Measurements from ENCODE around the gene TIPIN. TPM values are rescaled to one million over a fixed set of nuclear protein-coding genes. Genes with fewer than 3 reads are reported as not detected.

The TIPIN gene
- total RNA-seq, 1 experiment from 2014 or later, result 16.1 TPM

GRCh38 chr15:66327736-66328135 is 28.7 kb downstream of the TIPIN start:
- no TSS peak for BruUV-seq (replicated peaks)
- Mint-ChIP-seq H3K27ac (ENCODE audit: low read depth, unreplicated experiment) (no peak overlapping the region), H3K4me3 (ENCODE audit: unreplicated experiment) (no peak overlapping the region), H3K27me3 (ENCODE audit: insufficient read depth, unreplicated experiment) (no peaks in the 10 kb centered on the region), H3K4me1 (ENCODE audit: insufficient read depth, unreplicated experiment) (no peaks in the 10 kb centered on the region), H3K36me3 (ENCODE audit: insufficient read depth, unreplicated experiment) (peaks cover 95% of the 10 kb centered on the region), H3K9me3 (ENCODE audit: unreplicated experiment) (no peaks in the 10 kb centered on the region)
- ChIA-PET POLR2A (interaction anchor here (0.6 kb wide), 1 partner anchor 1698 kb away, joined by 4 read pairs; no protein-coding TSS in a partner anchor), CTCF (interaction anchor here (0.6 kb wide), 1 partner anchor 40 kb away, joined by 3 read pairs; no protein-coding TSS in a partner anchor)
- intact Hi-C loops (cut with micrococcal nuclease), result no loop called here
- DNase-seq (ENCODE audit: unreplicated experiment), result no peak
- TF ChIP-seq, protein P1, sequence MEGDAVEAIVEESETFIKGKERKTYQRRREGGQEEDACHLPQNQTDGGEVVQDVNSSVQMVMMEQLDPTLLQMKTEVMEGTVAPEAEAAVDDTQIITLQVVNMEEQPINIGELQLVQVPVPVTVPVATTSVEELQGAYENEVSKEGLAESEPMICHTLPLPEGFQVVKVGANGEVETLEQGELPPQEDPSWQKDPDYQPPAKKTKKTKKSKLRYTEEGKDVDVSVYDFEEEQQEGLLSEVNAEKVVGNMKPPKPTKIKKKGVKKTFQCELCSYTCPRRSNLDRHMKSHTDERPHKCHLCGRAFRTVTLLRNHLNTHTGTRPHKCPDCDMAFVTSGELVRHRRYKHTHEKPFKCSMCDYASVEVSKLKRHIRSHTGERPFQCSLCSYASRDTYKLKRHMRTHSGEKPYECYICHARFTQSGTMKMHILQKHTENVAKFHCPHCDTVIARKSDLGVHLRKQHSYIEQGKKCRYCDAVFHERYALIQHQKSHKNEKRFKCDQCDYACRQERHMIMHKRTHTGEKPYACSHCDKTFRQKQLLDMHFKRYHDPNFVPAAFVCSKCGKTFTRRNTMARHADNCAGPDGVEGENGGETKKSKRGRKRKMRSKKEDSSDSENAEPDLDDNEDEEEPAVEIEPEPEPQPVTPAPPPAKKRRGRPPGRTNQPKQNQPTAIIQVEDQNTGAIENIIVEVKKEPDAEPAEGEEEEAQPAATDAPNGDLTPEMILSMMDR (IDR thresholded peaks at IDR 0.05; ENCODE audit: unreplicated experiment), result no peak

- ChIA-PET POLR2A (interaction anchor here (0.8 kb wide), 1 partner anchor 11 kb away, joined by 7 read pairs; no protein-coding TSS in a partner anchor), CTCF (interaction anchor here (0.6 kb wide), 1 partner anchor 412 kb away, joined by 3 read pairs; no protein-coding TSS in a partner anchor)
- DNase-seq (ENCODE audit: unreplicated experiment), result no peak
- intact Hi-C loops (cut with micrococcal nuclease), result no loop called here
- no peaks in the 10 kb centered on the region for H3K9me3 Mint-ChIP-seq (ENCODE audit: unreplicated experiment)
- no TSS peak for BruUV-seq (replicated peaks)
- TF ChIP-seq, protein P1 (IDR thresholded peaks at IDR 0.05; ENCODE audit: unreplicated experiment), result no peak
- H3K27ac Mint-ChIP-seq (ENCODE audit: low read depth, unreplicated experiment), result no peak overlapping the region
- no peaks in the 10 kb centered on the region for H3K27me3 Mint-ChIP-seq (ENCODE audit: insufficient read depth, unreplicated experiment)
- H3K4me1 Mint-ChIP-seq (ENCODE audit: insufficient read depth, unreplicated experiment), result no peaks in the 10 kb centered on the region
- peaks cover 95% of the 10 kb centered on the region for H3K36me3 Mint-ChIP-seq (ENCODE audit: insufficient read depth, unreplicated experiment)
- H3K4me3 Mint-ChIP-seq (ENCODE audit: unreplicated experiment), result no peak overlapping the region
Observed at GRCh38 chr15:66326051-66326450, 30.4 kb downstream of the TIPIN start.

GRCh38 chr15:66323312-66323928 is 33.1 kb downstream of the TIPIN start:
- intact Hi-C loops (cut with micrococcal nuclease), result no loop called here
- TF ChIP-seq, protein P1 (IDR thresholded peaks at IDR 0.05; ENCODE audit: unreplicated experiment), result no peak
- H3K27ac Mint-ChIP-seq (ENCODE audit: low read depth, unreplicated experiment), result no peak overlapping the region
- H3K27me3 Mint-ChIP-seq (ENCODE audit: insufficient read depth, unreplicated experiment), result no peaks in the 10 kb centered on the region
- DNase-seq (ENCODE audit: unreplicated experiment), result no peak
- BruUV-seq (replicated peaks), result no TSS peak
- ChIA-PET CTCF (no interaction called here), POLR2A (interaction anchor here (0.5 to 0.9 kb wide), 4 partner anchors 12 to 1064 kb away, joined by 3 to 4 read pairs (median 3); no protein-coding TSS in a partner anchor)
- H3K36me3 Mint-ChIP-seq (ENCODE audit: insufficient read depth, unreplicated experiment), result peaks cover 95% of the 10 kb centered on the region
- H3K9me3 Mint-ChIP-seq (ENCODE audit: unreplicated experiment), result no peaks in the 10 kb centered on the region
- no peak overlapping the region for H3K4me3 Mint-ChIP-seq (ENCODE audit: unreplicated experiment)
- H3K4me1 Mint-ChIP-seq (ENCODE audit: insufficient read depth, unreplicated experiment), result no peaks in the 10 kb centered on the region

DNA sequence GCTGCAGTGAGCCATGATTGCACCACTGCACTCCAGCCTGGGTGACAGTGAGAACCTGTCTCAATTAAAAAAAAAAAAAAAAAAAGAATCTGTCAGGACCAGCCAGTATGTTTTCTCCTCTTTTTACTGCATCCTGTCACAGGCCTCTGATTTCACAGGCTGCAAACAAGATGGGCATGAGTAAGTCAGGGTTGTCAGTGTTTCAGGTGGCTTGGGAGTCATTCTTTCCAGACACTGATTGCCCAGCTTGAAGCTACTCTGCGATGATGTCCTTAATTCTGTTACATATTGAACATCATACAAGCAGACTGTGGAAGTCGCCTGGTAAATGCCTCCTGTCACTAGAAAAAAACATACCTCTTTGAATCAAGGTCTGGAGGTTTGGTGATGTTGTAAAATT is 44.3 kb downstream of the TIPIN start:
- no peak for DNase-seq (ENCODE audit: unreplicated experiment)
- Mint-ChIP-seq H3K36me3 (ENCODE audit: insufficient read depth, unreplicated experiment) (peaks cover 92% of the 10 kb centered on the region), H3K27ac (ENCODE audit: low read depth, unreplicated experiment) (no peak overlapping the region), H3K4me3 (ENCODE audit: unreplicated experiment) (no peak overlapping the region), H3K27me3 (ENCODE audit: insufficient read depth, unreplicated experiment) (no peaks in the 10 kb centered on the region), H3K4me1 (ENCODE audit: insufficient read depth, unreplicated experiment) (no peaks in the 10 kb centered on the region), H3K9me3 (ENCODE audit: unreplicated experiment) (no peaks in the 10 kb centered on the region)
- no TSS peak for BruUV-seq (replicated peaks)
- TF ChIP-seq, protein P1 (IDR thresholded peaks at IDR 0.05; ENCODE audit: unreplicated experiment), result no peak
- ChIA-PET CTCF (interaction anchor here (0.6 to 1.4 kb wide), 2 partner anchors 11 to 74 kb away, joined by 3 to 4 read pairs; no protein-coding TSS in a partner anchor), POLR2A (interaction anchor here (1.3 kb wide), 1 partner anchor 18 kb away, joined by 4 read pairs; no protein-coding TSS in a partner anchor)
- intact Hi-C loops (cut with micrococcal nuclease), result no loop called here

Measured in MCF 10A (cell line).